ENCODE results near the gene SPON2.

Gene SPON2

DNA sequence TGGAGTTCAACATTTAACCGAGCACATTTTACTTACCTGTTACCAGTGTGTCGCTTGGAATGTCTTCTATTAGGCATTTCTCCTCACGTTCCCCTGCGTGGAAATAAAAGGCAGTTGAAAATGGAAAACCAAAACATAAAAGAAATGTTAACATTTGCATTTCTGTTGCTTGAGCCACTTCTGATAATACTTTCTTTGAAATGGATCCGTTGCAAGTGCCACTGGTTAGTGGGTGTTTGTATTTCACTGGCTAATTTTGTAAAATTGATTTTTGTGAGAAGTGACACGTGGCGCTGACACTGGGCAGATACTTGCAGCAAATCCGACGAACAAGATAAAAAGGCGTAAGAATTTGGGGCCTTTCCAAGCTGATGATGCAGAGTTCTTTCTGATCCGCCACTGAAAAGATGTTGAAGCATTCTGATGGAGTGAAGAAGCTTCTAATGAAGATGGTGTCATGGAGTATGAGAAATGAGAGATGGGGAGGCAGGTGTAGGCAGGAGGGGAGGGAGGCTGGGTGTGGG, 18.8 kb downstream of the SPON2 start (continued):
- no peak for TF ChIP-seq CSRNP3 (CRISPR knock-in tag; IDR thresholded peaks at IDR 0.05)
- TF ChIP-seq, protein P1, sequence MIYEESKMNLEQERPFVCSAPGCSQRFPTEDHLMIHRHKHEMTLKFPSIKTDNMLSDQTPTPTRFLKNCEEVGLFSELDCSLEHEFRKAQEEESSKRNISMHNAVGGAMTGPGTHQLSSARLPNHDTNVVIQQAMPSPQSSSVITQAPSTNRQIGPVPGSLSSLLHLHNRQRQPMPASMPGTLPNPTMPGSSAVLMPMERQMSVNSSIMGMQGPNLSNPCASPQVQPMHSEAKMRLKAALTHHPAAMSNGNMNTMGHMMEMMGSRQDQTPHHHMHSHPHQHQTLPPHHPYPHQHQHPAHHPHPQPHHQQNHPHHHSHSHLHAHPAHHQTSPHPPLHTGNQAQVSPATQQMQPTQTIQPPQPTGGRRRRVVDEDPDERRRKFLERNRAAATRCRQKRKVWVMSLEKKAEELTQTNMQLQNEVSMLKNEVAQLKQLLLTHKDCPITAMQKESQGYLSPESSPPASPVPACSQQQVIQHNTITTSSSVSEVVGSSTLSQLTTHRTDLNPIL (CRISPR knock-in tag; IDR thresholded peaks at IDR 0.05; ENCODE audit: low read depth): no peak
- no peak for TF ChIP-seq ZNF8 (CRISPR knock-in tag; IDR thresholded peaks at IDR 0.05)

GRCh38 chr4:1152290-1152689, 20.1 kb downstream of the SPON2 start:
- ATAC-seq: no peak
- TF ChIP-seq ZNF565 (CRISPR knock-in tag; conservative IDR thresholded peaks at IDR 0.05; ENCODE audit: low read depth): no peak
- TF ChIP-seq BACH2 (CRISPR knock-in tag; IDR thresholded peaks at IDR 0.05; ENCODE audit: borderline replicate concordance): no peak
- TF ChIP-seq ARNTL (CRISPR knock-in tag; IDR thresholded peaks at IDR 0.05; ENCODE audit: borderline replicate concordance, low read depth): no peak
- TF ChIP-seq TCF4 (CRISPR knock-in tag; IDR thresholded peaks at IDR 0.05; ENCODE audit: borderline replicate concordance): no peak
- no peak for TF ChIP-seq CSRNP3 (CRISPR knock-in tag; IDR thresholded peaks at IDR 0.05)
- no peak for TF ChIP-seq ZFP30 (CRISPR knock-in tag; IDR thresholded peaks at IDR 0.05)
- TF ChIP-seq GLIS3 (CRISPR knock-in tag; IDR thresholded peaks at IDR 0.05): no peak
- no peak for TF ChIP-seq ZNF8 (CRISPR knock-in tag; IDR thresholded peaks at IDR 0.05)
- no peak for TF ChIP-seq TOX (CRISPR knock-in tag; IDR thresholded peaks at IDR 0.05; ENCODE audit: borderline replicate concordance)
- no peak for TF ChIP-seq OSR1 (CRISPR knock-in tag; IDR thresholded peaks at IDR 0.05)
- no peak for TF ChIP-seq CSDC2 (CRISPR knock-in tag; IDR thresholded peaks at IDR 0.05)
- no peak for TF ChIP-seq ZFP3 (CRISPR knock-in tag; IDR thresholded peaks at IDR 0.05)
- TF ChIP-seq SNAI2 (CRISPR knock-in tag; IDR thresholded peaks at IDR 0.05): no peak

DNA sequence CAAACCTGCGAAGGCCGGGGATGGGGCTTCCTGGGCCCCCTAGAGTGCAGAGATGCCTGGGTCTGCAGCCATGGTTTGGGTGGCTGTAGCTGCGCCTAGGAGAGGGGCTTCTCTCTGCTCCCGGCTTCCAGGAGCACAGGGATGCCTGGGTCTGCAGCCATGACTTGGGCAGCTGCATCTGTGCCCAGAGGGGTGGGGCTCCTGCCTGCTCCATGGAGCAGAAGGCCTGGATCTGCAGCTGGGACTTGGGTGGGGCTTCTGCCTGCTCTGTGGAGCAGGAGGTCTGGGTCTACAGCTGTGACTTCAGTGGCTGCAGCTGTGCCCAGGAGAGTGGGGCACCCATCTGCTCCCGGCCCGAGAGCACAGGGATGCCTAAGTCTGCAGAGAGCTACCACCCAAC, 20.8 kb downstream of the SPON2 start:
- no peak for TF ChIP-seq PPARA (CRISPR knock-in tag; IDR thresholded peaks at IDR 0.05; ENCODE audit: borderline replicate concordance)
- TF ChIP-seq ZFP3 (CRISPR knock-in tag; IDR thresholded peaks at IDR 0.05): no peak
- no peak for ATAC-seq

DNA sequence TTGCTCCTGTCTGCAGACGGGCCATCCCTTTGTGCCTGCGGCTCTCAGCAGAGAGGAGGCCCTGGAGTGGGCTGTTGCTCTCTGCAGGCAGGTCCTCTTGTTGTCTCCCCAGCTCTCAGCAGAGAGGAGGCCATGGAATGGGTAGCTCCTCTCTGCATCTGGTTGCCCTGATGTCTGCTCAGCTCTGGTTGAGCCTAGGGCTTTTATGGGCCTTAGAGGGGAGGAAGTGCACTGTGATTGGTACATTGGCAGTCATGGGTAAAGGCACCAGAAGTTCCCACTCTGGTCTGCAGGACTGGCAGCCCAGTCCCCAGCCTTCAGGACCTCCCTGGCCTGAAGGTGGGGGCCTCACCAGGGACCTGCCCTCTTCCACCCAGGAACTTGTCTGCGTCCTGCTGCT, 21.5 kb downstream of the SPON2 start:
- no peak for ATAC-seq

More for the DNA sequence above, 21.5 kb downstream of the SPON2 start:
- TF ChIP-seq ESRRG (CRISPR knock-in tag; IDR thresholded peaks at IDR 0.05) (no peak), BACH2 (CRISPR knock-in tag; IDR thresholded peaks at IDR 0.05; ENCODE audit: borderline replicate concordance) (no peak), TSHZ2 (CRISPR knock-in tag; IDR thresholded peaks at IDR 0.05) (no peak)
- TF ChIP-seq, protein P1 (CRISPR knock-in tag; IDR thresholded peaks at IDR 0.05; ENCODE audit: low read depth): no peak
